ENCODE results near the gene GPT2.

Gene GPT2

GRCh38 chr16:46894036-46894672 lies 10.0 kb downstream of the GPT2 start:
- no peak overlapping the region for H3K27ac ChIP-seq (ENCODE audit: low read depth, low read length)
- H3K36me3 ChIP-seq (ENCODE audit: control insufficient read depth, low read length): no peaks in the 10 kb centered on the region
- TF ChIP-seq CTCF (IDR thresholded peaks at IDR 0.05; ENCODE audit: low read depth, low read length, poor library complexity, severe bottlenecking): no peak
- no peak for TF ChIP-seq EZH2phosphoT487 (IDR thresholded peaks at IDR 0.05; ENCODE audit: borderline replicate concordance, low read length)
- no peaks in the 10 kb centered on the region for H3K9me2 ChIP-seq (replicated peaks; ENCODE audit: control insufficient read depth, low read length)
- H4K20me1 ChIP-seq (ENCODE audit: control insufficient read depth, insufficient read depth, low read depth, low read length): no peaks in the 10 kb centered on the region
- H3K27me3 ChIP-seq (ENCODE audit: control insufficient read depth, low read length): no peaks in the 10 kb centered on the region
- peaks cover 11% of the 10 kb centered on the region for H3K4me1 ChIP-seq (ENCODE audit: control insufficient read depth, low read length)
- no peak overlapping the region for H3K4me2 ChIP-seq (ENCODE audit: low read length)
- no peak overlapping the region for H3K4me3 ChIP-seq (ENCODE audit: low read length)
- no peaks in the 10 kb centered on the region for H3K9me3 ChIP-seq (ENCODE audit: control insufficient read depth, insufficient read depth, low read length)
- H3F3A ChIP-seq (ENCODE audit: control insufficient read depth, insufficient read depth): no peaks in the 10 kb centered on the region
- no peaks in the 10 kb centered on the region for H3K79me2 ChIP-seq (ENCODE audit: control insufficient read depth, low read length)

- H3K4me3 ChIP-seq (ENCODE audit: low read length): no peak overlapping the region
- H3K4me2 ChIP-seq (ENCODE audit: low read length): no peak overlapping the region
- no peaks in the 10 kb centered on the region for H4K20me1 ChIP-seq (ENCODE audit: control insufficient read depth, insufficient read depth, low read depth, low read length)
- no peaks in the 10 kb centered on the region for H3K4me1 ChIP-seq (ENCODE audit: control insufficient read depth, low read length)
- H3K9me3 ChIP-seq (ENCODE audit: control insufficient read depth, insufficient read depth, low read length): no peaks in the 10 kb centered on the region
- no peaks in the 10 kb centered on the region for H3K27me3 ChIP-seq (ENCODE audit: control insufficient read depth, low read length)
- no peaks in the 10 kb centered on the region for H3K79me2 ChIP-seq (ENCODE audit: control insufficient read depth, low read length)
- TF ChIP-seq CTCF (IDR thresholded peaks at IDR 0.05; ENCODE audit: low read depth, low read length, poor library complexity, severe bottlenecking): no peak
- H3K36me3 ChIP-seq (ENCODE audit: control insufficient read depth, low read length): no peaks in the 10 kb centered on the region
- H3F3A ChIP-seq (ENCODE audit: control insufficient read depth, insufficient read depth): no peaks in the 10 kb centered on the region
- no peak overlapping the region for H3K27ac ChIP-seq (ENCODE audit: low read depth, low read length)
- H3K9me2 ChIP-seq (replicated peaks; ENCODE audit: control insufficient read depth, low read length): no peaks in the 10 kb centered on the region
Measured at GRCh38 chr16:46895399-46896313, 11.5 kb downstream of the GPT2 start.

- Histone ChIP-seq H3K4me2 (ENCODE audit: low read length) (no peak overlapping the region), H3K9me3 (ENCODE audit: control insufficient read depth, insufficient read depth, low read length) (no peaks in the 10 kb centered on the region), H3F3A (ENCODE audit: control insufficient read depth, insufficient read depth) (no peaks in the 10 kb centered on the region), H3K36me3 (ENCODE audit: control insufficient read depth, low read length) (no peaks in the 10 kb centered on the region), H3K27me3 (ENCODE audit: control insufficient read depth, low read length) (no peaks in the 10 kb centered on the region), H3K4me3 (ENCODE audit: low read length) (no peak overlapping the region), H4K20me1 (ENCODE audit: control insufficient read depth, insufficient read depth, low read depth, low read length) (no peaks in the 10 kb centered on the region), H3K27ac (ENCODE audit: low read depth, low read length) (no peak overlapping the region), H3K9me2 (replicated peaks; ENCODE audit: control insufficient read depth, low read length) (no peaks in the 10 kb centered on the region), H3K79me2 (ENCODE audit: control insufficient read depth, low read length) (no peaks in the 10 kb centered on the region), H3K4me1 (ENCODE audit: control insufficient read depth, low read length) (no peaks in the 10 kb centered on the region)
- TF ChIP-seq CTCF (IDR thresholded peaks at IDR 0.05; ENCODE audit: low read depth, low read length, poor library complexity, severe bottlenecking): no peak
- no peak for TF ChIP-seq EZH2phosphoT487 (IDR thresholded peaks at IDR 0.05; ENCODE audit: borderline replicate concordance, low read length)
Measured at GRCh38 chr16:46896314-46896968, 12.3 kb downstream of the GPT2 start.

Measured in DOHH2 (cell line).